IMR-90 (cell line): Measurements from ENCODE around the gene NLRC3. TPM values are rescaled to one million over a fixed set of nuclear protein-coding genes. Genes with fewer than 3 reads are reported as not detected.

Experiments
- ATAC-seq: fragments of 200-7000 bp; cut with Tn5 transposase; 2 replicates; pipeline ENCODE4 v1.9.1; 2020; ENCODE audit warnings: low read depth, mild to moderate bottlenecking, moderate library complexity
- BruUV-seq: library from RNA; stranded (reverse); fragments of 400-500 nt; replicated peaks from 2 replicates; lab custom pipeline; 2021; lab: Mats Ljungman, UMichigan
- CTCF ChIA-PET: fragments of 300-600 bp; formaldehyde crosslinking; extraction: SDS; loops from one replicate; lab custom pipeline; 2021; ENCODE audit warnings: antibody characterized with exemption; lab: Yijun Ruan, JAX
- POLR2A ChIA-PET: fragments of 300-600 bp; sonication (Branson Sonifier 250); formaldehyde crosslinking; loops from one replicate; lab custom pipeline; 2022; ENCODE audit warnings: antibody characterized with exemption; ENCODE audit not compliant: unreplicated experiment; lab: Charles Lee
- DNase-seq: peaks from one replicate; pipeline ENCODE4 v3.0.0; 2013
- H2AFZ ChIP-seq: replicated peaks from 2 replicates; pipeline ENCODE3; 2013; ENCODE audit warnings: low read length, mild to moderate bottlenecking; ENCODE audit not compliant: poor library complexity
- H2AK5ac ChIP-seq: 2 replicates; pipeline ENCODE4 v1.6.1; 2013; ENCODE audit warnings: low read depth, low read length, inconsistent platforms
- H2AK9ac ChIP-seq: replicated peaks from 2 replicates; pipeline ENCODE3; 2013; ENCODE audit warnings: mild to moderate bottlenecking, low read depth, low read length, moderate library complexity; ENCODE audit not compliant: poor library complexity
- H2BK120ac ChIP-seq: 2 replicates; pipeline ENCODE4 v1.6.1; 2013; ENCODE audit warnings: low read depth, low read length, inconsistent platforms
- H2BK15ac ChIP-seq: 3 replicates; pipeline ENCODE4 v1.6.1; 2013; ENCODE audit warnings: low read depth, low read length, inconsistent platforms
- H2BK20ac ChIP-seq: 2 replicates; pipeline ENCODE4 v1.6.1; 2013; ENCODE audit warnings: low read depth, mild to moderate bottlenecking, inconsistent platforms, low read length, moderate library complexity
- H2BK5ac ChIP-seq: 2 replicates; pipeline ENCODE4 v1.6.1; 2013; ENCODE audit warnings: mild to moderate bottlenecking, low read depth, low read length, inconsistent platforms; ENCODE audit not compliant: poor library complexity, severe bottlenecking
- H3K14ac ChIP-seq: replicated peaks from 2 replicates; pipeline ENCODE4 v1.6.1; 2013; ENCODE audit warnings: low read depth, low read length, inconsistent platforms
- H3K18ac ChIP-seq: 2 replicates; pipeline ENCODE4 v1.6.1; 2013; ENCODE audit warnings: low read depth, low read length, control low read depth
- H3K23ac ChIP-seq: 2 replicates; pipeline ENCODE4 v1.6.1; 2013; ENCODE audit warnings: low read depth, low read length, inconsistent platforms
- H3K27ac ChIP-seq: 2 replicates; pipeline ENCODE4 v1.5.1; 2013; ENCODE audit warnings: mild to moderate bottlenecking, control low read depth, low read length; ENCODE audit not compliant: insufficient read depth
- H3K27me3 ChIP-seq: 2 replicates; pipeline ENCODE4 v1.6.1; 2013; ENCODE audit warnings: low read length; ENCODE audit not compliant: control insufficient read depth, insufficient read depth
- H3K36me3 ChIP-seq: 2 replicates; pipeline ENCODE4 v1.6.1; 2013; ENCODE audit warnings: low read length, mixed read lengths; ENCODE audit not compliant: control insufficient read depth, insufficient read depth
- H3K4ac ChIP-seq: 2 replicates; pipeline ENCODE4 v1.6.1; 2013; ENCODE audit warnings: low read depth, low read length, inconsistent platforms
- H3K4me1 ChIP-seq: 2 replicates; pipeline ENCODE4 v1.6.1; 2013; ENCODE audit warnings: low read length, mixed read lengths; ENCODE audit not compliant: control insufficient read depth, insufficient read depth
- H3K4me2 ChIP-seq: 2 replicates; pipeline ENCODE4 v1.6.1; 2013; ENCODE audit warnings: low read depth, mild to moderate bottlenecking, control low read depth, low read length, moderate library complexity
- H3K4me3 ChIP-seq: 2 replicates; pipeline ENCODE4 v1.5.1; 2013; ENCODE audit warnings: low read depth, mild to moderate bottlenecking, control low read depth, low read length, moderate library complexity; ENCODE audit not compliant: insufficient read depth
- H3K56ac ChIP-seq: 2 replicates; pipeline ENCODE4 v1.6.1; 2013; ENCODE audit warnings: low read length, inconsistent platforms; ENCODE audit not compliant: insufficient read depth; ENCODE audit errors: extremely low read depth
- H3K79me1 ChIP-seq, 2 experiments: 2 replicates each; pipeline ENCODE4 v1.6.1; 2013; ENCODE audit warnings: low read length in 2 of 2, inconsistent platforms in 1 of 2, low read depth in 1 of 2
- H3K9ac ChIP-seq: 2 replicates; pipeline ENCODE4 v1.6.1; 2013; ENCODE audit warnings: low read depth, low read length, control low read depth
- H3K9me1 ChIP-seq: 2 replicates; pipeline ENCODE4 v1.6.1; 2013; ENCODE audit warnings: low read length, inconsistent platforms; ENCODE audit not compliant: insufficient read depth
- H3K9me3 ChIP-seq: 2 replicates; pipeline ENCODE4 v1.6.1; 2013; ENCODE audit warnings: low read length; ENCODE audit not compliant: control insufficient read depth, insufficient read depth
- H4K20me1 ChIP-seq: 2 replicates; pipeline ENCODE4 v1.6.1; 2013; ENCODE audit warnings: low read length, inconsistent platforms; ENCODE audit not compliant: insufficient read depth
- H4K5ac ChIP-seq: 2 replicates; pipeline ENCODE4 v1.6.1; 2013; ENCODE audit warnings: mild to moderate bottlenecking, low read depth, low read length, control low read depth
- H4K8ac ChIP-seq, 2 experiments: 2 replicates each; pipeline ENCODE4 v1.6.1; 2013; ENCODE audit warnings: low read depth in 2 of 2, low read length in 2 of 2, control low read depth in 1 of 2, inconsistent platforms in 1 of 2
- H4K91ac ChIP-seq: 2 replicates; pipeline ENCODE4 v1.6.1; 2013; ENCODE audit warnings: low read depth, low read length, inconsistent platforms; ENCODE audit not compliant: insufficient read depth
- BHLHE40 ChIP-seq: fragments of 150-350 bp; IDR thresholded peaks from 2 replicates; pipeline ENCODE4 v1.6.1; 2016; ENCODE audit warnings: mild to moderate bottlenecking, low read depth, low read length
- CEBPB ChIP-seq: IDR thresholded peaks from 2 replicates; pipeline ENCODE4 v1.6.1; 2012; ENCODE audit warnings: low read depth, low read length, improper control_type of control experiment
- CHD1 ChIP-seq: IDR thresholded peaks from 2 replicates; pipeline ENCODE4 v1.6.1; 2012; ENCODE audit warnings: low read depth, low read length, improper control_type of control experiment
- ELK1 ChIP-seq: fragments of 150-350 bp; IDR thresholded peaks from 2 replicates; pipeline ENCODE4 v1.6.1; 2016; ENCODE audit warnings: low read depth, mild to moderate bottlenecking, low read length, moderate library complexity, borderline replicate concordance
- MXI1 ChIP-seq: IDR thresholded peaks from 2 replicates; pipeline ENCODE4 v1.6.1; 2012; ENCODE audit warnings: low read depth, mild to moderate bottlenecking, low read length, moderate library complexity, borderline replicate concordance
- NFE2L2 ChIP-seq: fragments of 150-350 bp; IDR thresholded peaks from 2 replicates; pipeline ENCODE4 v1.6.1; 2016; ENCODE audit warnings: low read depth, mild to moderate bottlenecking, low read length
- POLR2A ChIP-seq: IDR thresholded peaks from 2 replicates; pipeline ENCODE4 v1.6.1; 2012; ENCODE audit warnings: mild to moderate bottlenecking, low read depth, low read length
- RAD21 ChIP-seq: IDR thresholded peaks from 2 replicates; pipeline ENCODE4 v1.6.1; 2012; ENCODE audit warnings: low read length, improper control_type of control experiment
- SMC3 ChIP-seq: fragments of 150-350 bp; IDR thresholded peaks from 2 replicates; pipeline ENCODE4 v1.6.1; 2016; ENCODE audit warnings: low read depth, mild to moderate bottlenecking, antibody characterized with exemption, low read length, moderate library complexity
- WGBS, 2 experiments: methylation state at CpG; one replicate each; pipeline versions ENCODE4 v1.1.5 to v1.1.7; 2013; ENCODE audit warnings: missing lambda C conversion rate in 2 of 2; ENCODE audit not compliant: insufficient read length in 1 of 2; ENCODE audit errors: extremely low coverage in 2 of 2; 5-methylcytosine and 5-hydroxymethylcytosine counted together
- dilution Hi-C: fragments of 300-500 bp; cut with HindIII; formaldehyde crosslinking; loops from one replicate; pipeline ENCODE4 v1.14.3; 2018; ENCODE audit warnings: low sequenced_read_pairs; ENCODE audit not compliant: unreplicated experiment
- in situ Hi-C: fragments of 300-500 bp; cut with MboI; formaldehyde crosslinking; loops from 3 replicates; pipeline ENCODE4 v1.14.3; 2019; ENCODE audit warnings: low sequenced_read_pairs, inconsistent platforms, mixed read lengths
- intact Hi-C: fragments of 100-400 bp; cut with micrococcal nuclease; formaldehyde crosslinking; loops from 2 replicates; pipeline ENCODE4 v1.10.0; 2022
- polyA plus RNA-seq, 3 experiments: library from polyadenylated mRNA; depleted of rRNA; stranded (reverse); fragments of >200 nt; gene quantifications; 2 replicates each; pipeline ENCODE4 v1.2.3, GENCODE V29; 2012; ENCODE audit warnings: low replicate concordance in 1 of 3
- total RNA-seq: library from RNA; depleted of rRNA; stranded (reverse); fragments of >200 nt; gene quantifications from 2 replicates; pipeline ENCODE4 v1.2.3, GENCODE V29; 2012

Gene NLRC3
- total and polyA plus RNA-seq, 2 of the 4 experiments (the other 2 are of a cell fraction): not detected

DNA sequence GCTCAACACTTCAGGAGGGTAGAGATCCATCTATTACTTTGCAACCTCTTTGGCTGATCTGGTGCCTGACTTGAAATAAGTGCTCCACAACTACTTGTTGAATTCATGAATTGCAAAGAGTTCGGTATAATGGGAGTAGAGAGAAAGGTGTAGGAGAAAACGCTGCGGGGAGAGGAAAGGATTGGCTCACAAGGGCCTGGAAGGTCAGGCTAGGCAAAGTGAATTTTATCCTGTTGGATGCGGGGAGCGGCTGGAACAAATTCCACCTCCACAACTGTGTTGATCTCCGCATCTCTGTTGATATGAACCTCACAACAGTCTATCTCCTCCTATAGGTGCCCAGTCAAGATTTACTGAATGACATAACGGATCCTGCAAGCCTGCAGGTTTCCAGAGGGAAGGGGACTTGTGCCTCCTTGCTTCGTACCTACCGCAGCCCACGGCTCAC, 33.5 kb upstream of the NLRC3 start:
- Histone ChIP-seq H2BK15ac (no peak overlapping the region), H3K4me3 (peak overlapping the region; percentile 81), H3K27ac (peak overlapping the region; percentile 82), H3K9me1 (peaks cover 12% of the 10 kb centered on the region), H3K4me2 (peak overlapping the region; percentile 99), H3K4ac (peak overlapping the region; percentile 67), H3K14ac (peak overlapping the region; percentile 82), H3K27me3 (no peaks in the 10 kb centered on the region), H3K36me3 (peaks cover 7% of the 10 kb centered on the region; the same call in 1 of the 2 replicates), H3K4me1 (peaks cover 5% of the 10 kb centered on the region), H4K8ac (peak overlapping the region; percentile 23 to 82; a peak in 2 of 4 replicates), H3K79me1 (peaks cover 42 to 56% of the 10 kb centered on the region in 2 experiments), H3K18ac (no peak overlapping the region), H2AK9ac (peak overlapping the region; percentile 93), H3K9me3 (no peaks in the 10 kb centered on the region), H3K23ac (peak overlapping the region; percentile 89), H2BK120ac (no peak overlapping the region), H2AFZ (peak overlapping the region; percentile 99), H4K5ac (no peak overlapping the region), H3K9ac (peak overlapping the region; percentile 80), H4K20me1 (no peaks in the 10 kb centered on the region), H2BK5ac (peak overlapping the region; percentile 76), H3K56ac (peak overlapping the region; percentile 48; the same call in 1 of the 2 replicates), H4K91ac (0 out of 2 replicates have a peak overlapping the region, but pooled peaks have one; percentile 43), H2BK20ac (no peak overlapping the region), H2AK5ac (no peak overlapping the region)
- ChIA-PET CTCF (no interaction called here), POLR2A (interaction anchor here (0.6 kb wide), 1 partner anchor 79 kb away, joined by 3 read pairs; no protein-coding TSS in a partner anchor)
- no CpG with 5 or more reads among the region's 10 CpGs for WGBS, 2 experiments
- TF ChIP-seq CHD1: no peak
- no peak for TF ChIP-seq POLR2A
- no peak for TF ChIP-seq SMC3
- no peak for TF ChIP-seq ELK1
- no peak for TF ChIP-seq BHLHE40
- TF ChIP-seq MXI1: no peak
- no peak for TF ChIP-seq NFE2L2
- no peak for TF ChIP-seq CEBPB
- no peak for TF ChIP-seq RAD21
- no peak for ATAC-seq
- dilution Hi-C loops: no loop called here
- BruUV-seq: no TSS peak
- in situ Hi-C loops: no loop called here
- DNase-seq: no peak
- intact Hi-C loops: no loop called here
